ENCODE measurements around the gene SPTBN5. TPM values are rescaled to one million over a fixed set of nuclear protein-coding genes. Genes with fewer than 3 reads are reported as not detected.

The SPTBN5 gene
- total RNA-seq, 8 experiments from 2014 or later = 0.18 to 2.3 (median 0.72) TPM

DNA sequence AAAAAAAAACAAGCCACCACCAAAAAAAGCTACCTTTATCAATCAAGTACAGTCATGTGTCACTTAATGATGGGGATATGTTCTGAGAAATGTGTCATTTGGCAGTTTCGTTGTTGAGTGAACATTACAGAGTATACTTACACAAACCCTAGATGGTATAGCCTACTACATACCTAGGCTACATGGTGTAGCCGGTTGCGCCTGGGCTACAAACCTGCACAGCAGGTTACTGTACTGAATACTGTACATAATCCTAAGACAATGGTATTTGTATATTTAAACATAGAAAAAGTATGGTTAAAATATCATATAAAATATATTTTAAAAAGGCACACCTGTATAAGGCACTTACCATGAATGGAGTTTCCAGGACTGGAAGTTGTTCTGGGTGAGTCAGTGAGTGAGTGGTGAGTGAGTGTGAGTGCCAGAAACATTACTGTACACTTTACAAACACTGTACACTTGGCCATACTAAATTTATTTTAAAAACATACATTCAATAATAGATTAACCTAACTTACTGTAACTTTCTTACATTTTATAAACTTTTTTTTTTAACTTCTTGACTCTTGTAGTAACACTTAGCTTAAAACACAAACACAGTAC, 91.9 kb downstream of the SPTBN5 start:
- H3K4me3 ChIP-seq = no peak overlapping the region
- in situ Hi-C loops (cut with MboI; ENCODE audit: low pct_unique_long_range_greater_than_20kb in 2 of 9, low sequenced_read_pairs in 9 of 9, unreplicated experiment in 9 of 9) = loop anchor here in 4 of 9 experiments (25.0 kb wide), 1 partner anchor 240 kb away; the partner anchor contains the start of gene TYRO3 (in 4 of the 4)
- no peaks in the 10 kb centered on the region for H3K4me1 ChIP-seq (replicated peaks in 1 of 2)
- no peak overlapping the region for H3K27ac ChIP-seq
- 80 to 100% (median 97%) methylated on average over 1 to 3 of the region's 3 CpGs; no CpG with 5 or more reads in 1 of the 10 experiments for WGBS, 10 experiments
- no peak for ATAC-seq (replicated peaks in 6 of 8)

DNA sequence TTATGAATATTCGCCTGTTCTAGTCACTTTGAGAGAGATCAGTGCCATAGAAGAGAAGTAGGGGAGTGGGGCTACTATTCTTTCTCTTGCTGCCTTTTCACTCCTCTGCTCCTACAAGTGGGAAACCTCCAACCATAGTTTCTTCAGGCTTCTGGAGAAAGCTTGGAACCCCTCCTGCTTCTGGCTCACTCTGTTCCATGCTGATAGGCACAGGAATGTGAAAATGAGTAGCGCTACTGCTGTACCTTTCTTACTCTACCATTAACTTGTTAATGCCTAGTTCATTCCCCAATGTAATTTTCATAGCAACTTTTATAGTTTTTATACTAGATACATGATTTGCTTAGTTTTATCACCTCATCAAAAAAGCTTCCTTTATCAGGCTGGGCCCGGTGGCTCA, 92.7 kb downstream of the SPTBN5 start:
- in situ Hi-C loops (cut with MboI; ENCODE audit: low pct_unique_long_range_greater_than_20kb in 2 of 9, low sequenced_read_pairs in 9 of 9, unreplicated experiment in 9 of 9) = loop anchor here in 4 of 9 experiments (25.0 kb wide), 1 partner anchor 239 kb away; the partner anchor contains the start of gene TYRO3 (in 4 of the 4)
- Histone ChIP-seq H3K27ac (no peak overlapping the region), H3K4me3 (no peak overlapping the region), H3K4me1 (replicated peaks in 1 of 2) (no peaks in the 10 kb centered on the region)
- ATAC-seq (replicated peaks in 6 of 8) = no peak
- 75 to 100% (median 98%) methylated on average over 1 to 3 of the region's 3 CpGs; no CpG with 5 or more reads in 2 of the 10 experiments for WGBS, 10 experiments

DNA sequence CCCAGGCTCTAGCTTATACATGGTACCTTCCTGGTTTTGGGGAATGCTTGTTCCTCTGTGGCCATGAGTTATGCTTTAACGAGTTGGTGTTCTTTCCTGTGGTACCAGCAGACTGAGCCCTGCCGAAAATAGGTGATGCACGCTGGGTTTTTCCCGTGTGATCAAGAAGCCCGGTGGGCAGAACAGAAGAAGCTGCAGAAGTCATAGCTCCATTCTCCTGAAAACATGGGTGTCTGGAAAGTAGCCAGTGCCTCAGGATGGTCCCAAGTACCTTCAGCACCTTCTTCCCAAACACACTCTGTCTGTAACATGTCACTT, 94.4 kb downstream of the SPTBN5 start:
- ATAC-seq (replicated peaks in 6 of 8) = no peak

DNA sequence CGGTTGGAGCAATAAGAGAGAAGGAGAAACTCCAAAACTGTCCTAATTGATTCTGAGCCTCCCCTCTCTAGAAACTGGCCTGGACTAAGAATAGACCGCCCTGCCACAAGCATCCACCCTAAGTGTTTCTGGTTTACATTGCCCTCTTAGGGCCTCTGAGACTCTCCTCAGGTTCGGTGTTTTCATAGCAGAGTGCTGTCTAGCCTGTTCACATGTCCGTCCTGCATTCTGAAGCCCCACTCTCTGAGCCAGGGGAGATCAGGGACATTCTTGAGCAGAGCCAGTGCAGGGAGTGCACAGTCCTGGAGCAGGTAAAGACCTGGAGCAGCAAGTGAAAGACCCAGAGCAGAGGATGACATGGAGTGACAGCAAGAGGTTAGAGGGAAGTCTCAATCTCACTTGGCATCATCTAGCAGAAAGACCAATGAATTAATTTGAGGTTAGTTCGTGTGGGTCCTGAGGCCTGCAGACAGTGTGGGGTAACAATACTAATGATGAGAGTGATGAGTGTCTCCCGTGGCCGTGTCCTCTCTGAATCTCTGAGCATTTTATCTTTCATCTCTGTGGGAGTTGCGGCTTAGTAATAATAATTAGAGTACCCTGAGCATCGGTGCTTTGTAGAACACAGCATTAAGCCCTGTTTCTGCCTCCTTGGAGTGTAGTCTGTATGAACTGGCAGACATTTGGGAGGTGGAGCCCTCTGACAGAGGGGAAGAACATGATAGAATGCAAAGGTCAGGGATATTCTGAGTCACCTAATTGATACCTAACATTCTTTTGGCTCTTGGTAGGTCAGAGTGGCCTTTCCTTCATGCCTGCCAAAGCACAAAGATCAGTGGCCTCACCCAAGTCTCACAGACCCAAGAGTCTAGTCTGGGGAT, 95.0 kb downstream of the SPTBN5 start:
- in situ Hi-C loops (cut with MboI; ENCODE audit: low pct_unique_long_range_greater_than_20kb in 2 of 9, low sequenced_read_pairs in 9 of 9, unreplicated experiment in 9 of 9) = loop anchor here in 1 of 9 experiments (25.0 kb wide), 1 partner anchor 237 kb away; the partner anchor contains the start of gene TYRO3
- 17 to 97% (median 63%) methylated on average over 1 to 8 of the region's 9 CpGs; no CpG with 5 or more reads in 3 of the 10 experiments for WGBS, 10 experiments
- H3K27ac ChIP-seq = no peak overlapping the region
- ATAC-seq (replicated peaks in 6 of 8) = no peak
- H3K4me3 ChIP-seq = no peak overlapping the region
- no peaks in the 10 kb centered on the region for H3K4me1 ChIP-seq (replicated peaks in 1 of 2)

More for the DNA sequence above, 94.4 kb downstream of the SPTBN5 start:
- in situ Hi-C loops (cut with MboI; ENCODE audit: low pct_unique_long_range_greater_than_20kb in 2 of 9, low sequenced_read_pairs in 9 of 9, unreplicated experiment in 9 of 9) = loop anchor here in 1 of 9 experiments (25.0 kb wide), 1 partner anchor 237 kb away; the partner anchor contains the start of gene TYRO3
- H3K4me3 ChIP-seq = no peak overlapping the region
- WGBS, 10 experiments = 64 to 100% (median 88%) methylated on average over 1 to 5 of the region's 5 CpGs; no CpG with 5 or more reads in 2 of the 10 experiments
- H3K27ac ChIP-seq = no peak overlapping the region
- no peaks in the 10 kb centered on the region for H3K4me1 ChIP-seq (replicated peaks in 1 of 2)

Other genes with a start within 250 kb of the SPTBN5 start
- 10 to 100 TPM; 22.0 to 49.6 (median 38.0) TPM for gene MGA, start 233.6 kb downstream of the SPTBN5 start, total RNA-seq
- 10 to 100 TPM in 7 of 8 experiments, 1 to 10 TPM in 1; 9.9 to 25.8 (median 14.3) TPM for gene MAPKBP1, start 119.6 kb downstream of the SPTBN5 start, total RNA-seq
- gene JMJD7, start 66.0 kb downstream of the SPTBN5 start, total RNA-seq = 1 to 10 TPM; 4.0 to 8.8 (median 5.7) TPM
- 1 to 10 TPM; 1.1 to 7.7 (median 3.6) TPM for gene PLA2G4B, start 55.2 kb downstream of the SPTBN5 start, total RNA-seq
- 10 to 100 TPM in 2 of 8 experiments, 1 to 10 TPM in 6; 3.6 to 45.8 (median 6.6) TPM for gene EHD4, start 78.5 kb upstream of the SPTBN5 start, total RNA-seq
- under 1 TPM in 4 of 8 experiments, not detected in 4; 0.08 to 0.52 (median 0.28) TPM for gene PLA2G4E, start 127.0 kb upstream of the SPTBN5 start, total RNA-seq
- gene PLA2G4D, start 200.5 kb upstream of the SPTBN5 start, total RNA-seq = under 1 TPM in 5 of 8 experiments, not detected in 3; 0.08 to 0.76 (median 0.32) TPM